CD4-positive, alpha-beta T cell (primary cell): ENCODE data around the gene HJURP. TPM values are rescaled to one million over a fixed set of nuclear protein-coding genes. Genes with fewer than 3 reads are reported as not detected.

Experiments
- ATAC-seq: fragments of 200-7000 bp; cut with Tn5 transposase; one replicate; pipeline ENCODE4 v1.10.0; 2022; ENCODE audit warnings: mild to moderate bottlenecking; ENCODE audit not compliant: poor library complexity
- CTCF ChIA-PET: fragments of 350-600 bp; sonication (Branson Sonifier 250); formaldehyde crosslinking; loops from one replicate; lab custom pipeline; 2021; ENCODE audit warnings: antibody characterized with exemption, inconsistent platforms; lab: Charles Lee
- POLR2A ChIA-PET: fragments of 350-600 bp; sonication (Branson Sonifier 250); formaldehyde crosslinking; loops from one replicate; lab custom pipeline; 2021; ENCODE audit warnings: antibody characterized with exemption, inconsistent platforms; lab: Charles Lee
- DNase-seq, 14 experiments: peaks; one replicate each; pipeline ENCODE4 v3.0.0-alpha.2; 2013 to 2020; ENCODE audit warnings: mixed read lengths in 2 of 14
- H3K27ac ChIP-seq, 2 donors: one replicate each; pipeline versions ENCODE4 v1.5.1 to v1.7.0; 2013; ENCODE audit warnings: low read length in 2 of 2, low read depth in 1 of 2, mild to moderate bottlenecking in 1 of 2
- H3K27me3 ChIP-seq, 2 experiments: 1 replicate in 1 of 2; 2 replicates in 1 of 2; pipeline versions ENCODE4 v1.6.1 to v1.7.0; 2013; ENCODE audit warnings: low read length in 2 of 2, control low read depth in 1 of 2, mild to moderate bottlenecking in 1 of 2, moderate library complexity in 1 of 2; ENCODE audit not compliant: insufficient read depth in 2 of 2, control insufficient read depth in 1 of 2
- H3K36me3 ChIP-seq: one replicate; pipeline ENCODE4 v1.6.1; 2013; ENCODE audit warnings: low read length, control low read depth; ENCODE audit not compliant: insufficient read depth
- H3K4me1 ChIP-seq: one replicate; pipeline ENCODE4 v1.6.1; 2013; ENCODE audit warnings: low read length, control low read depth; ENCODE audit not compliant: insufficient read depth
- H3K4me3 ChIP-seq: one replicate; pipeline ENCODE4 v1.5.1; 2013; ENCODE audit warnings: mild to moderate bottlenecking, low read length, moderate library complexity
- H3K9me3 ChIP-seq, 2 experiments: 1 replicate in 1 of 2; 2 replicates in 1 of 2; pipeline versions ENCODE4 v1.6.1 to v1.7.0; 2013; ENCODE audit warnings: low read length in 2 of 2, mild to moderate bottlenecking in 2 of 2, control low read depth in 1 of 2, moderate library complexity in 1 of 2; ENCODE audit not compliant: control insufficient read depth in 1 of 2, insufficient read depth in 1 of 2
- H3K27ac Mint-ChIP-seq: one replicate; pipeline ENCODE4 v1.8.0; 2020; ENCODE audit warnings: mixed read lengths
- H3K27me3 Mint-ChIP-seq: one replicate; pipeline ENCODE4 v1.8.0; 2021; ENCODE audit warnings: mixed read lengths
- H3K36me3 Mint-ChIP-seq: one replicate; pipeline ENCODE4 v1.8.0; 2021; ENCODE audit warnings: low read depth, mixed read lengths
- H3K4me1 Mint-ChIP-seq: one replicate; pipeline ENCODE4 v1.8.0; 2021; ENCODE audit warnings: low read depth, mixed read lengths
- H3K4me3 Mint-ChIP-seq: one replicate; pipeline ENCODE4 v1.8.0; 2020; ENCODE audit warnings: mild to moderate bottlenecking, mixed read lengths
- H3K9me3 Mint-ChIP-seq: one replicate; pipeline ENCODE4 v1.8.0; 2020; ENCODE audit warnings: mixed read lengths
- intact Hi-C, 2 experiments: fragments of 100-400 bp; cut with DNase I in 1 of 2; cut with micrococcal nuclease in 1 of 2; formaldehyde crosslinking; loops; one replicate each; pipeline versions ENCODE4 v1.15.1 to v1.9.0; 2023 to 2025; cut with DNase I, micrococcal nuclease
- total RNA-seq, 174 experiments: library from RNA in 2 of 174; stranded (reverse) in 2 of 174; gene quantifications; one replicate each; pipeline ENCODE4 v1.2.3 and lab custom pipeline; 2021 to 2026
- TF ChIP-seq, protein P1 (sequence below): fragments of 200-600 bp; IDR thresholded peaks from one replicate; pipeline ENCODE4 v1.8.0; 2022; ENCODE audit warnings: antibody characterized with exemption, mild to moderate bottlenecking

HJURP gene
- total RNA-seq, 2 experiments from 2014 or later, result 0.22 to 0.25 TPM

- Mint-ChIP-seq H3K9me3 (no peaks in the 10 kb centered on the region), H3K27ac (no peak overlapping the region), H3K4me3 (no peak overlapping the region), H3K4me1 (peaks cover 7% of the 10 kb centered on the region), H3K27me3 (no peaks in the 10 kb centered on the region), H3K36me3 (no peaks in the 10 kb centered on the region)
- Histone ChIP-seq H3K4me1 (peaks cover 3% of the 10 kb centered on the region), H3K9me3 (peaks cover 0 to 4% of the 10 kb centered on the region in 2 experiments), H3K36me3 (no peaks in the 10 kb centered on the region), H3K4me3 (no peak overlapping the region), H3K27ac (no peak overlapping the region), H3K27me3 (no peaks in the 10 kb centered on the region)
- DNase-seq (no peak), ATAC-seq (no peak)
- ChIA-PET CTCF (no interaction called here), POLR2A (no interaction called here)
- TF ChIP-seq, protein P1, sequence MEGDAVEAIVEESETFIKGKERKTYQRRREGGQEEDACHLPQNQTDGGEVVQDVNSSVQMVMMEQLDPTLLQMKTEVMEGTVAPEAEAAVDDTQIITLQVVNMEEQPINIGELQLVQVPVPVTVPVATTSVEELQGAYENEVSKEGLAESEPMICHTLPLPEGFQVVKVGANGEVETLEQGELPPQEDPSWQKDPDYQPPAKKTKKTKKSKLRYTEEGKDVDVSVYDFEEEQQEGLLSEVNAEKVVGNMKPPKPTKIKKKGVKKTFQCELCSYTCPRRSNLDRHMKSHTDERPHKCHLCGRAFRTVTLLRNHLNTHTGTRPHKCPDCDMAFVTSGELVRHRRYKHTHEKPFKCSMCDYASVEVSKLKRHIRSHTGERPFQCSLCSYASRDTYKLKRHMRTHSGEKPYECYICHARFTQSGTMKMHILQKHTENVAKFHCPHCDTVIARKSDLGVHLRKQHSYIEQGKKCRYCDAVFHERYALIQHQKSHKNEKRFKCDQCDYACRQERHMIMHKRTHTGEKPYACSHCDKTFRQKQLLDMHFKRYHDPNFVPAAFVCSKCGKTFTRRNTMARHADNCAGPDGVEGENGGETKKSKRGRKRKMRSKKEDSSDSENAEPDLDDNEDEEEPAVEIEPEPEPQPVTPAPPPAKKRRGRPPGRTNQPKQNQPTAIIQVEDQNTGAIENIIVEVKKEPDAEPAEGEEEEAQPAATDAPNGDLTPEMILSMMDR, result no peak
- intact Hi-C loops, result no loop called here
These were observed 13.8 kb downstream of the HJURP start for GRCh38 chr2:233840520-233840919.

DNA sequence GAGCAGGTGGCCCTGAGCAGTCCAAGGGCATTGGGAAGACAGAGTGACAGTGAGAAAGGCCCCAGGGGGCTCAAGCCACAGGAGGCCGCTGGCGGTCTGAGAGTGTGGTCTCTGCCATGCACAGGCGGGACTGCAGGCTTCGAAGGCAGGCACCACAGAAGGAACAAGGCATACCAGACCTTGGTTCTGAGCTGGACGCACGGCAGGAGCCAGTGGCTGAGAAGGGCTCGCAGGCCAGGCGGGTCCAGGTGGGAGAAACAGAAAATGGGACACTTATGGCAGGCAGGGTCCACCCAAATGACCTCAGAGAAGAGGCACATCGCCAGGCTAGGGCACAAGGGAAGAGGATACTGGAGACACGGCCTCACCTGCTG lies 14.9 kb downstream of the HJURP start:
- H3K4me3 ChIP-seq, result no peak overlapping the region
- Mint-ChIP-seq H3K4me3 (no peak overlapping the region), H3K27ac (no peak overlapping the region), H3K36me3 (no peaks in the 10 kb centered on the region), H3K9me3 (no peaks in the 10 kb centered on the region), H3K27me3 (no peaks in the 10 kb centered on the region), H3K4me1 (peaks cover 7% of the 10 kb centered on the region)
- H3K36me3 ChIP-seq, result no peaks in the 10 kb centered on the region
- peak in 1 of 14 experiments; percentile 17 for DNase-seq
- H3K9me3 ChIP-seq, result peaks cover 0 to 4% of the 10 kb centered on the region in 2 experiments
- intact Hi-C loops, result no loop called here
- no peak for ATAC-seq
- peaks cover 3% of the 10 kb centered on the region for H3K4me1 ChIP-seq
- ChIA-PET CTCF (no interaction called here), POLR2A (no interaction called here)
- TF ChIP-seq, protein P1, result no peak
- H3K27ac ChIP-seq, result no peak overlapping the region
- H3K27me3 ChIP-seq, result no peaks in the 10 kb centered on the region

- ATAC-seq (no peak), DNase-seq (peak in 1 of 14 experiments; percentile 28)
- no peaks in the 10 kb centered on the region for H3K36me3 ChIP-seq
- H3K27me3 ChIP-seq, result no peaks in the 10 kb centered on the region
- H3K4me3 ChIP-seq, result no peak overlapping the region
- ChIA-PET POLR2A (no interaction called here), CTCF (no interaction called here)
- intact Hi-C loops, result no loop called here
- Mint-ChIP-seq H3K4me1 (peaks cover 7% of the 10 kb centered on the region), H3K4me3 (no peak overlapping the region), H3K27ac (no peak overlapping the region), H3K9me3 (no peaks in the 10 kb centered on the region), H3K27me3 (no peaks in the 10 kb centered on the region), H3K36me3 (no peaks in the 10 kb centered on the region)
- peaks cover 3% of the 10 kb centered on the region for H3K4me1 ChIP-seq
- peaks cover 0 to 4% of the 10 kb centered on the region in 2 experiments for H3K9me3 ChIP-seq
- no peak overlapping the region for H3K27ac ChIP-seq
- TF ChIP-seq, protein P1, result no peak
These were observed 15.4 kb downstream of the HJURP start for GRCh38 chr2:233838726-233839446.
